Epithelial cell of esophagus (primary cell): ENCODE measurements around the gene FKBP10.
"Not testable (repeated sequence)": the region's sequence is repeated elsewhere in the genome, so short reads cannot be mapped to it uniquely, and the experiment has no call there.

ENCODE experiments used
- DNase-seq: peaks from one replicate; pipeline ENCODE4 v3.0.0; 2010; ENCODE audit warnings: low read depth
- H3K4me3 ChIP-seq: 2 replicates; pipeline ENCODE4 v1.5.1; 2011; ENCODE audit warnings: mild to moderate bottlenecking, low read length, control low read depth
- CTCF ChIP-seq: IDR thresholded peaks from 2 replicates; pipeline ENCODE4 v1.5.1; 2011; ENCODE audit warnings: low read depth, mild to moderate bottlenecking, low read length, control low read depth, inconsistent platforms; ENCODE audit not compliant: insufficient read depth; ENCODE audit errors: missing control alignments

The FKBP10 gene

GRCh38 chr17:41835800-41836549, 23.2 kb downstream of the FKBP10 start, which contains the start of gene NT5C3B:
Gene NT5C3B, minus strand, starts transcription at chr17:41836232. Its CDS starts 39 bp downstream, at chr17:41836193.
- DNase-seq, result peak; percentile 26
- no peak for TF ChIP-seq CTCF
- H3K4me3 ChIP-seq, result peak within 1 kb of the TSS; percentile 66

GRCh38 chr17:41836550-41837196, 23.9 kb downstream of the FKBP10 start:
- H3K4me3 ChIP-seq, result peak overlapping the region; percentile 66
- no peak for TF ChIP-seq CTCF
- no peak for DNase-seq

GRCh38 chr17:41837761-41838538, 25.1 kb downstream of the FKBP10 start, which contains the start of gene KLHL10:
Gene KLHL10, plus strand, starts transcription at chr17:41837825. Its CDS starts 108 bp downstream, at chr17:41837933.
- TF ChIP-seq CTCF, result no peak
- no peak within 1 kb of the TSS for H3K4me3 ChIP-seq
- DNase-seq, result no peak

- not testable (repeated sequence) for DNase-seq, H3K4me3 ChIP-seq
These were observed 26.6 kb downstream of the FKBP10 start for GRCh38 chr17:41839448-41839847.

GRCh38 chr17:41840781-41841180, 28.0 kb downstream of the FKBP10 start:
- DNase-seq, result not testable (repeated sequence)

GRCh38 chr17:41844971-41845370, 32.2 kb downstream of the FKBP10 start:
- peak; percentile 76 for DNase-seq
- no peak for TF ChIP-seq CTCF
- H3K4me3 ChIP-seq, result no peak overlapping the region

More at GRCh38 chr17:41840781-41841180, 28.0 kb downstream of the FKBP10 start:
- H3K4me3 ChIP-seq, result not testable (repeated sequence)

- no peak for TF ChIP-seq CTCF
- no peak for DNase-seq
- no peak overlapping the region for H3K4me3 ChIP-seq
These were observed 36.0 kb downstream of the FKBP10 start for GRCh38 chr17:41848788-41849187.
